Smooth muscle cell of the brain vasculature (primary cell): ENCODE measurements around the gene ATP6V0C.
"Not testable (repeated sequence)": the region's sequence is repeated elsewhere in the genome, so short reads cannot be mapped to it uniquely, and the experiment has no call there.

Experiments used
- DNase-seq: peaks from one replicate; pipeline ENCODE4 v3.0.0-alpha.2; 2012; ENCODE audit warnings: low read depth, low spot score

ATP6V0C gene

DNA sequence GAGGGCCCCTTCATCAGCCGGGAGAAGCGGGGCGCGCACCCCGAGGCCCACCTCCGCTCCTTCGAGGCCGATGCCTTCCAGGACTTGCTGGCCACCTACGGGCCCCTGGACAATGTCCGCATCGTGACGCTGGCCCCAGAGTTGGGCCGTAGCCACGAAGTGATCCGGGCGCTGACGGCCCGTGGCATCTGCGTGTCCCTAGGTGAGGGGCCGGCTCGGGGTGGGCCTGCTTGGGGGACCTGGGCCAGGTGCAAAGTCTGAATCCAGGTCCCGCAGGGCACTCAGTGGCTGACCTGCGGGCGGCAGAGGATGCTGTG is 14.0 kb downstream of the ATP6V0C start:
- no peak for DNase-seq

- DNase-seq, result no peak
These were observed 14.7 kb downstream of the ATP6V0C start for GRCh38 chr16:2528161-2529060.

DNA sequence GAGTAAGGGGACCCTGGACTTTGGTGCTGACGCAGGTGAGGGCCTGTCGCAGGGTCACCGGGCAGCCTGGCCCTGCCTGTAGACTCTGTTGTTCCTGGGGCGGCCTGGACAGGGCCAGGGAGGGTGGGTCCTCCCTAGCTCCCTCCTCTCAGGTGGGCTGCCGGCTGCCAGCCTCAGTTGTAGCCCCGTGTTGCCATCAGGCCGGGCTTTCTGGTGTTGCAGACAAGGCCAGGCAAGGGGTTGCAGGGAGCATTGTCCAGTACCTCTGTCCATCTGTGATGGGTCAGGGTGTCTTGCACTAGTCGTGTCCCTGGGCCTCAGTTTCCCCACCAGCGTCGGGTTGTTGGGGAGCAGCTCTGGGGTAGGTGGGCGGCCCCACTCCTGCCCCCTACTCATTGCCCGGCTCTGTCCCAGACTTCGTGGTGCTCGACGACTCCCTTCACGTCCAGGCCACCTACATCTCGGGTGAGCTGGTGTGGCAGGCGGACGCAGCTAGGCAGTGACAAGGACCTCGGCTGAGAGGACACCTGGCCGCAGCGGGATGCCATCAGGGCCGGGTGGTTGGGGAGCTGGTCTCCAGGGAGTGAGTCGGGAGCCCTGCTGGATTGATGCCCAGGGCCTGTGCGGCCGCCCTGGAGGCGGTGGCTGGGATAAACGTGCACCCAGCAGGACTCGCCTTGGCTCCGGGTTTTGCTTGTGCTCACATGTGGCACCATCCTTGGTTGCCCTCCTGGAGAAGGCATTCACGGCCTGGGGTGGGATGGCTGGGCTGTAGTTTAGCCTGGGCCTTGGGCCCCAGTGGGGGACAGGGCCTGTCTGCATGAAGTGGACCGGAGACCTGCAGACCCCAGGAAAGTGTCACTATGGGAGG is 15.5 kb downstream of the ATP6V0C start:
- DNase-seq, result no peak

DNA sequence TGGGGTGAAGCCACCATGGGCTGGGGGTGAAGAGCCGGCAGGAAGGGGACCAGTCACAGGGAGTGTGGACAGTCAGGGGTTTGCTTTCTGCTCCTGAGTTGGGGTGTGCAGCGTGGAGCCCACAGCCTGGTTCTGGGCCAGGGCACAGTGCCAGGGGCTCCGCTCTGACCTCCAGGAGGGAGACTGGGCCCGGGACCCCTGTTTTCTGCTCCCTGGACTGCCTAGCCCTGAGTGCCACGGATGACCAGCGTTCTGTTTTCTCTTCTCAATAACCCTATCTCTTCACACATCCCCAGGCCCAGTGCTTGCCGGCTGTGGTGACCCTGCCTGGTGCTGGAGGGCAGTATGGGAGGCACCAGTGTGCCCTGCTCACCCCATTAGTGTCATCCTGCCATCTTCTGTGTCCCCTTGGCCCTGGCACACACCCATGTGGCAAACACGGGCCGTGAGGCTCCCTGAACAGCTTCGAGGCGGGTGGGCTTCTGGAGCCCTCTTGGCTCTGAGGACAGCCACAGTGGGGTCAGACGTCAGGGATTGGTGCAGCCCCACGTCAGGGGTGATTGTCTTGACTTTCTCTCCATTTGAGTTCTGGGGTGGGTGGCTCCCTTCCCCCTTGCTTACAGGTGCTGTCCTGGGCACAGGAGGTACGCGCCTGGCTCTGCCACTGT is 16.3 kb downstream of the ATP6V0C start:
- DNase-seq, result no peak

DNA sequence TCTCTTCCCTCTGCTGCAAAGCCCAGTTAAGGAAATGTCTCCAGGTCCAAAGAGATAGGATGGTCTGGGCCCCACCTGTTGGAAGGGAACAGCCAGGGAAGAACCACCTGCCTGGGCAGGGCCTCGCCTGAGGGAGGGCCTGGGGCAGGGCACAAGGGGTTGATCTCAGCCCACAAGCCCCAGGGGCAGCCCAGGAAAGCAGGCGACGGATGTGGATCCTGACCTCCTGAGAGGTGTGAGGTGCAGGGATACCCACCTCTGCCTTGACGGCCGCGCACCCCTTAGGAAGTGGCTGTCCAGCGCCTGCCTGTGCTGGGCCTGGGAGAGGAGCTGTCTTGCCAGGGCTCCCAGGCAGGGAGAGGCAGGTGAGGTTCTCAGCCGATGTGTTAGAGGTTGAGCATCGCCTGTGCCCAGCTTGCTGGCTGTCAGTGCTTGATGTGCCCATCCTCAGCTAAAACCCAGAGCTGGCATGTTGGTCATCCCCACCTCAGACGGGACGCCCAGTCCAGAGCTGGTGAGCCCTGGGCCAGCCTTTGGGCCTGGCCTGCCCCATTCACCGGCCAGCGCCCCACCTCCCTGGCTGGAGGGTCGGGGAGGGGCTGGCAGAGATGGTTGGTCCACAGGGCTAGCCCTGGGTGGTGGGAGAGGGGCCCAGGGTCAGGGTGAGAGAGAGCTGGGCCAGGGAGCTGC is 17.0 kb downstream of the ATP6V0C start:
- no peak for DNase-seq

DNA sequence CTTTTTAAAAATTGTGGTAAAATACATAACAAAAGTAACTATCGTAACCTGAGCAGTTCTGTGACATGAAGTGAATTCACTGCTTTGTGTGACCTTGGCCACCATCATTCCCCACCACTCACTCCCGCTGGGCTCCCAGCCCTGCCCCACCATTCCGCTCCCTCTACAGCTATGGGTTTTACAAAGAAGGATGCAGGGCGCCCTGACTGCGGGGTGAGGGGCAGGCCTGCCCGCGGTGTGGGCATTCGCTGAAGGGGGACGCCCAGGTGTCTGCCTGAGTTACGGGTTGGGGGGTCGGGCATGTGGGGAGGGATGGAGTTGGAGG is 17.6 kb downstream of the ATP6V0C start, which contains the start of gene CEMP1:
TSS of gene CEMP1 (minus strand) at position 38 of the 325 bp plus-strand sequence. CDS start 335 bp downstream, outside the sequence.
- no peak for DNase-seq

- DNase-seq, result peak; percentile 93
These were observed 18.1 kb downstream of the ATP6V0C start for GRCh38 chr16:2531696-2532493.

DNA sequence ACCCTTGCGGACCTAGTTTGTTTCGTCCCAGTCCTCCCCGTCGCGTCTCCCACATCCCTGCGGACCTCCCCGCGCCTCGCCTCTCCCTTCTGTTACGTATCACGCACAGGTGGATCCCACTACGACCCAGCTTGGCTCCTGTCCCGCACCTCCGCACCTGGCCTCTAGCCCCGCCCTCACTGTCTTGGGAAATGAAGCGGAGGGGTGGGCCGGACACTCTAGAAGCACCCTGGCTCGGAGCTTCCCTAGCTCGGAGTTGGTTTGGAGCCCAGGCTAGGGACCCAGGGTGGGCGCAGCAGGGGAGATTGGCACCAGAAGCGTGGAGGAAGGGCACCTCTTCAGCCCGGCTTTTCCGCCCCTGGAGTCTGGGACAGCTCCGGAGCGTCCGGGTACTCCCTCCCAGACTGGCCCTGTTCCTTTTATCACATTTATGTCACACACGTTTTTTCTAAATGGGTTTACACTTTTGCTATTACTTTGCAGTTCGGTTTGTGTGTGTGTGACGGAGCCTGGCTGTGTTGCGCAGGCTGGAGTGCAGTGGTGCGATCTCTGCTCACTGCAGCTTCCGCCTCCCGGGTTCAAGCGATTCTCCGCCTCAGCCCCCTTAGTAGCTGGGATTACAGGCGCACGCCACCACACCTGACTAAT is 18.9 kb downstream of the ATP6V0C start:
- DNase-seq, result no peak

DNA sequence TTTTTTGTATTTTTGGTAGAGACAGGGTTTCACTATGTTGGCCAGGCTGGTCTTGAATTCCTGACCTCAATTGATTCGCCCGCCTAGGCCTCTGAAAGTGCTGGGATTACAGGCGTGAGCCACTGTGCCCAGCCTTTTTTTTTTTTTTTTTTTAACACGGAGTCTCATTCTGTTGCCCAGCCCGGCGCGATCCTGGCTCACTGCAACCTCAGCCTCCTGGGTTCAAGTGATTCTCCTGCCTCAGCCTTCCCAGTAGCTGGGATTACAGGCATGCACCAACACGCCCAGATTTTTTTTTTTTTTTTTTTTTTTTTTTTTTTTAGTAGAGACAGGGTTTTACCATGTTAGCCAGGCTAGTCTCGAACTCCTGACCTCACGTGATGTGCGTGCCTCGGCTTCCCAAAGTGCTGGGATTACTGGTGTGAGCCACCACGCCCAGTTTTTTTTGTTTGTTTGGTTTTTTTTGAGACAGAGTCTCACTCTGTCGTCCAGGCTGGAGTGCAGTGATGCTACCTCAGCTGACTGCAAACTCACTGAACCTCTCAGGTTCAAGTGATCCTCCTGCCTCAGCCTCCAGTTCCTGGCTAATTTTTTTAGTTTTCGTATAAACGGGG is 19.5 kb downstream of the ATP6V0C start:
- not testable (repeated sequence) for DNase-seq

DNA sequence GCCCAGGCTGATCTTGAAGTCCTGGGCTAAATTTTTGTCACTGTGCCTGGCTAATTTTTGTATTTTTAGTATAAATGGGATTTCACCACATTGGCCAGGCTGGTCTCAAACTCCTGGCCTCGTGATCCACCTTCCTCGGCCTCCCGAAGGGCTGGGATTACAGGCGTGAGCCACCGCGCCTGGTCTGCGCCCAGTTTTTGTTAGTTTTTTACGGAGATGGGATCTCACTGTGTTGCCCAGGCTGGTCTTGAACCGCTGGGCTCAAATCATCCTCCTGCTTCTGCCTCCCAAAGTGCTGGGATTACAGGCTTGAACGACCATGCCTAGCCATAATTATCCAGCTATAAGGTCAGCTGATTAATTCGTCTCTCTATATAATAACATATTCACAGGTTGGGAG is 20.2 kb downstream of the ATP6V0C start:
- DNase-seq, result no peak

DNA sequence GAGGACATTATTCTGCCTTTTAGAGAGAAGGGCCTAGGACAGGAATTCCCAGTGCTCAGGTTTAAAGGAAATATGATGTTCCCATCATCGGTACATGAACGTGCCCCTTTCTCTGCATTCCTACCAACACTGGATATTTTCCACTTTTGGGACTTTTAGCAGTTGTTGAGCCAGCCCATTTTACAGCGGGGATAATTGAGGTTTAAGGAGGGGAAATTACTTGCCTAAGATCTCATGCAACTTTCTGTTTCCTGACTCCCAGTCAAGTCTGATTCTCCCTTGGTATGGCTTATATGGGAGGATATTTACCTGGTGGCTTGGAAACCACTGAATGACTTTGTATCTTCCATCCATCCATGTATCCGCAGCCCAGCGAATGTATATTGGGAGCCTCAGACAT is 20.6 kb downstream of the ATP6V0C start:
- DNase-seq, result not testable (repeated sequence)

DNA sequence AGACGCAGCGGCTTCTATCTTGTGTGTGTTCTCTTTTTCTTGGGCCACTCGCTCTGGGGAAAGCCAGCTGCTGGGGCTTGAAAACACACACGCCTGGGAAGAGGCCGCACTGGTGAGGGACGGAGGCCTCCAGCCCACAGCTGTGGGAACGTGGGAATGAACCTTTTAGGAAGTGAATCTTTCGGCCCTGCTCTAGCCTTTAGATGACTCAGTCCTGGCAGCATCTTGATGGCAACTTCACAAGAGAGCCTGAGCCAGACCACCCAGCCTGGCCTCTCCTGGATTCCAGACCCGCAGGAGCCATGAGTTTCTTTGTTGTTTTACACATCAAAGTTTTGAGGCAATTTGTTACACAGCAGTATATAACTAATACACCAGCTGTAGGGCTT is 21.9 kb downstream of the ATP6V0C start:
- DNase-seq, result no peak

- peak; percentile 81 for DNase-seq
These were observed 24.0 kb downstream of the ATP6V0C start, which contains the start of gene PDPK1 for GRCh38 chr16:2537451-2538379. TSS of gene PDPK1 (plus strand) at chr16:2538021. CDS start at chr16:2538113, 92 bp downstream.

DNA sequence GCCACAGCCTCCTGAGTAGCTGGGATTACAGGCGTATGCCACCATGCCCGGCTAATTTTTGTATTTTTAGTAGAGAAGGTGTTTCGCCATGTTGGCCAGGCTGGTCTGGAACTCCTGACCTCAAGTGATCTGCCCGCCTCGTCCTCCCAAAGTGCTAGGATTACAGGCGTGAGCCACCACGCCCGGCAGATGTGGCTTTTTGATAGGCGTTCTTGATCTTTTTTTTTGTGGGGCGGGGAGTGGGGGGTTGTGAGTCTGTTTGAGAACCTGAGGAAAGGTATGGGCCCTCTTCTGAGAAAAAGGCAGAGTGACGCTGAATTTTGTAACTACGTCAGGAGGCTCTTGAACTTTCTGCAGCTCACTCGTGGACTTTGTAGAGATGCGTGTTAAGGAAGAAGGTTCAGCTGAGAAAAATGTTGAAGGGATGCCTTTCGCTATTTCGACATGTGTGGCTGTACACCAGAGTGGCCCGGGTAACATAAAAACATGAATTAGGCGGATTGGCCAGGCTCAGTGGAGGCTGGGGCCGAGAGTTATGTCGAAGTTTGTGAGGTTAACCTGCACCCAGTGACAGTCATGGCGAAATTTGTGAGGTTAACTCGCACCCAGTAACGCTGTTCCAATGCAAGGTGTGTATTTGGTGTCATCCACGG is 25.6 kb downstream of the ATP6V0C start:
- not testable (repeated sequence) for DNase-seq

DNA sequence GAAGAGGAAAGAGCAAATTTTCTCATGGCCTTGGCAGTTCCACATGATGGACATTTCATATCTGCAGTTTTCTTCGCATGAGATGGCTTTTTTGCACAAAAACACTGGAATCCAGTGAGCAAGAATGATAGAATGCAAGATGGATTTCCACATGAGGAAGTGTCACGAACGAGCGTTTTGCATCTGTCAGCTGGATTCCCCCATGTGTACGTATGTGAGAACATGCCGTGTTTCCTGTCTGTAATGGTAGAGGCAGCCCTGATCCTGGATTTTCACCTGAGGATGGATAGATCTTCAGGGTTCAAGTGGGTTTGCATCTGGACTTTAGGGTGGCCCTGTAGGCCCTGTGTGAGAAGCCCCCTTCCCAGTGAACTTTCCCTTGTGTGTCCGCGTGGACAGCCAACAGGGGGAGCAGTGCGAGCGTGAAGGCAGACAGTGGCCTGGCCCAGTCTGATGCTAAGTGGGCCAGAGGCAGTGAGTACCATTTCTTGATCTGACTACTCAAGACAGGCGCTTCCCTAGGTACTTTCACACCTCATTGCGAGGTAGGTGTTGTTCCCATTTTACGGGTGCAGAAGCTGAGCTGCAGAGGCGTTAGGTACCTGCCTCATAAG is 26.2 kb downstream of the ATP6V0C start:
- DNase-seq, result not testable (repeated sequence)

DNA sequence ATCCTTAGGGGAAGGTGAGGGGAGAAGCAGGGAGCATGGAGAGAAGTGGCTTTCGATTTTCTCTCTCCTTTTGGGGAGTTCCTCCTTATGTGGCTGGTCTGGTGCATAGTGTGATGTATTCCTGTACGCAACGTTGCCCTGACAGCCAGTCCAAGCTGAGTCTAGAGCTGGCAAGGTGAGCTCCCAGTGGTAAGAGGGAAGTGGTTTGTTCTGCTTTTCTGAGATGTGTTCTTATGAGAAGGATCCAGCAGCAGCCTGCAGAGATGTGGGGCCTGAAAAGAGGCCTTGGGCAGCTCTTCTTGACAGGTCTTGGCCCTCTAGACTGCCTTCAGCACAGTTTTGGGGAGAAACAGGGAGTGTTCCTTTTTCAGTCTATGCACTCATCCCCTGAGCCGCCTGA is 27.2 kb downstream of the ATP6V0C start:
- not testable (repeated sequence) for DNase-seq

GRCh38 chr16:2541409-2541808 is 27.7 kb downstream of the ATP6V0C start:
- not testable (repeated sequence) for DNase-seq

- not testable (repeated sequence) for DNase-seq
These were observed 30.0 kb downstream of the ATP6V0C start for GRCh38 chr16:2543771-2544170.
